Tibial nerve (tissue), 4 donors: Measurements from ENCODE around the gene GLIPR1.

Experiments used
- CTCF ChIP-seq, 5 experiments: fragments of 200-600 bp in 3 of 5; fragments of 450-650 bp in 2 of 5; sonication (generic) in 3 of 5; IDR thresholded peaks; one replicate each; pipeline ENCODE4 v1.5.1; 2016 to 2019; ENCODE audit warnings: antibody characterized with exemption in 5 of 5, mild to moderate bottlenecking in 3 of 5, moderate library complexity in 2 of 5
- EP300 ChIP-seq, 2 donors: sonication (generic); formaldehyde crosslinking; IDR thresholded peaks; one replicate each; pipeline ENCODE4 v1.6.1; 2017; ENCODE audit warnings: antibody characterized with exemption in 2 of 2, mild to moderate bottlenecking in 1 of 2

GRCh38 chr12:75529826-75530225 lies 49.3 kb downstream of the GLIPR1 start:
- TF ChIP-seq CTCF (IDR thresholded peaks at IDR 0.05) (no peak), EP300 (IDR thresholded peaks at IDR 0.05) (no peak)
